GM19351 (cell line): ENCODE data around the gene CCDC15.
"Not testable (repeated sequence)": the region's sequence is repeated elsewhere in the genome, so short reads cannot be mapped to it uniquely, and the experiment has no call there.

Experiments used
- ATAC-seq: cut with Tn5 transposase; IDR thresholded peaks from one replicate; pipeline ENCODE4 v1.9.1; 2021; ENCODE audit warnings: mild to moderate bottlenecking, moderate library complexity; ENCODE audit not compliant: unreplicated experiment

The CCDC15 gene

DNA sequence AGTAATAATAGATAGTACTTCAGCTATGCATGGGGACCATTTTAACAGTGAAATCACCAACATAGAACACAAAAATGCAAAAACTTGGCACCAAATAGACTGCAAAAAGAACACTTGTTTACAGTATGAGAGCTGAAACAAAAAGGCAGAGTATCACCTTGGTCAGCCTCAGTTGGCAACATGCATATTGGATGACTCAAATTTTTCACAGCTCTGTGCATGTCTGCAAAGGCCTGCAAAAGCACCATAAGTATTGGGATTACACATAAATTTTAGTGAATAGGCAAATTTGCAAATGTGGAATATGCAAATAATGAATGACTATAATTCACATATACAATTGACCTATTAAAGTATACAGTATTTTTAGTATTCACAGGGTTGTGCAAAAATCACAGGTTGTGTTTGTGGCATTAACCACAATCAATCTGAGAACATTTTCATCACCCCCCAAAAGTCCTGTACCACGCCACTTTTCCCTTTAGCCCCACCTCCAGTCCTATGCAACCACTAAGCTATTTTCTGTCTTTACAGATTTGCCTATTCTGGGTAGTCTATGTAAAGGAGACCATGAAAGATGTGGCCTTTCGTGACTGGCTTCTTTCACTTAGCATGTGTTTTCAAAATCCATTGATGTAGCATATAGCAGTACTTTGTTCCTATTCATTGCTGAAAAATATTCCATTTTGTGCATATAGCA is 47.2 kb downstream of the CCDC15 start:
- no peak for ATAC-seq

DNA sequence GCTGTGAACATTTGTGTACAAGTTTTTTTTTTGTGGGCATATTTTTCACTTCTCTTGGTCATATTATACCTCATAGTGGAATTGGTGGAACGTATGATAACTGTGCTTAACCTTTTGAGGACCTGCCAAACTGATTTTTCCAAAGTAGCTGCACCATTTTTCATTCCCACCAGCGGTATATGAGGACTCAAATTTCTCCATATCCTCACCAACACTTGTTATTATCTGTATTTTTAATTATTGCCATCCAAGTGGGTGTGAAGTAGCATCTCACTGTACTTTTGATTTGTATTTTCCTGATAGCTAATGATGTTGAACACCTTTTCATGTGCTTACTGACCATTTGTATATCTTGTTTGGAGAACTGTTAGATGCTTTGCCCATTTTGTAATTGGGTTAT is 47.8 kb downstream of the CCDC15 start:
- ATAC-seq = no peak

DNA sequence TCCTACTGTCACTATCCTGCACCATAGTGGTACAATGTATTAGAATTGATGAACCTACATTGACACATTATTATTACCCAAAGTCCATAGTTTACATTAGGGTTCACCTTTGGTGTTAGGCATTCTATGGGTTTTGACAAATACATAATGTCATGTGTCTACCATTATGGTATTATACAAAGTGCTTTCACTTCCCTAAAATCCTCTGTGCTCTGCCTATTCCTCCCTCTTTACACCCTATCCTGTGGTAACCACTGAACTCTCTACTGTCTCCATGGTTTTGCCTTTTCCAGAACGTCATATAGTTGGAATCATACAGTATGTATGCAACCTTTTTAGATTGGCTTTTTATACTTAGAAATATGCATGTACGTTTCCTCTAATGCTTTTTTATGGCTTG is 51.5 kb downstream of the CCDC15 start:
- no peak for ATAC-seq

DNA sequence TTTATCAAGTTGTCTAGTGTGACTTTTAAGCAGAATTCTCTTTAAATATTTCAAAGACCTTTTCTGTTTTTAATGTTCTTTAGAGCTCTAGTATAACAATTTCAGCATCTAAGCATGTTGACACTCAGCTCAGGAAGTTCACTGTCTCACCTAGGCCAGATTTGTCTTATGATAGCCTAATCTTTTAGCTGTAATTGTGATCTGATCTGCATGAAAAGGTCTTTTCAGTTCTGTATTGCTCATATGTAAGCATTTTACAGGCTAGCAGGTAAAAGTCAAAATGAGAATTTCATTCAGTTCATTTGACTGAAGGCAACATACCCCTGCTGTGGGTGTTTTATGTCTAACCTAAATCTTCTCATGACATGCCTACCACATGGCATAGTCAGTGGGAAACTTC is 62.4 kb downstream of the CCDC15 start:
- ATAC-seq = no peak

DNA sequence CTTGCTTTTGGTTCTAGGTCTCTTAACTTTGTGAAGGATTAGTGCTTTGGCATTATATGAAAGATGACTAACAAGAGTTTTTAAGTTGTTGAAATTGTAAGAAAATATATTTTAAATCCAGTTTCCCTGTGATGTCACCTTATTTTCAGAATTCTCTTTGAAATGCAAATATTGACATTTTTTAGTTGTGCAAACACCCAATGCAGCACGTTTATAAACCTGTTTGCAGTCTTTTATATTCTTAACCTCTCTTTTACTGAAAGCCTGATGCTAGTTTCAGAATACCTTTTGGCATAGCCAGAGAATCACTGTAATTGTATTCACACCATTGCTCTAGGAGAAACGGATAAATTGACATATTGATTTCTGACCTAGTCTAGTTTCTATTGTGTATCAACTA is 66.3 kb downstream of the CCDC15 start:
- no peak for ATAC-seq

DNA sequence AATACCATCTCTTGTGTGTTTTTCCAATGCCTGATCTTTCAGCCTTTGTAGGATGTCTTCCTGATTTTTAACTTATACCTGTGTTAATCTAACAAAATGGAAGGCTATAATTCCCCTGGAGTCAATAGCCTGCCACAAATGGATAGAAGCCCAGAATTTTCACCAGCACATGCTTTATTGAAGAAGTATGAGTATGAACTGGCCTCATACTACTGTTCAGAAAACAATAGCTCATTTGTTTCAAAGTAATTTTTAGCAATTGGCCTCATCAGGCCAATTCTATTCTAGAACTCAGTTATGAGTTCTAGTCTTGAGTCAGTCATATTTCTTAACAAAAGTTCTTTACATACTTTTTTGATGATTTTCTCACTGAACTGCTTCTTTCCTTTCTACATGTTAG is 68.5 kb downstream of the CCDC15 start:
- no peak for ATAC-seq

DNA sequence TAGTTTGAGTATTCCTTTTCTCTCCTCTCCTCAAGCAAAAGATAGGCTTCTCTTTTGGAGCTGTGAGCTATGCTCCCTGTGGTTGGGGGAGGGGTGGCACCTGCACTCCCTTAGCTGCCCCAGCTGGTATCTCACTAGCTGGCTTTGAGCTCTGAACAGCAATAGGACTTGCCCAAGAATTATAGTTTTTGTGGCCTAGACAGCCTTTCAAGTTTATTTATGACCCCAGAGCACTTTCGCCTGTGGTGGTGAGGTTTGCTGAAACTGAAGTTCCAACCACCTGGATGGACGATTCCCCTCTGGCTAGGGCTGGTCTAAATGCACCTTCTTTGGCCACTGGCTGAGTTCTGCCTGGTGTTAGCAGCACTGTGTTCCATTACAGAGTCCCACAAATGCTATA is 72.0 kb downstream of the CCDC15 start:
- no peak for ATAC-seq

DNA sequence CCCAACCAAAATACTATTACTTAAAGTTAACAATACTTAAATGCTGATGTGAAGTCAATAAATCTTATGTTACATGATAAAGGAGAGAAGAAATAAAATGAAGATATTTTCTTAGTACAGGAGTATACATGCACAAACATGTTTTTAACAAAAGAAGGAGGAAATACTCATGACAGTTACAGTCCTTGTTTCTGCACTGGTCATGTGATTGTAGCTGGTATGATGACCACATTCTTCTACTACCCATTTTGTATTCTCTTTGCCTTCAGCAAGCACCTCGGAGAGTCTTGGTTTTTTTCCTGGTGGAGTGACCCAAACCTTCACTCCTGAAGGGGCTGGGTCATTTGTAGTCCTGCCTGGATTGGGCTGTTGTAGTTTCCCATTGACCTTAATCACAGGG is 75.4 kb downstream of the CCDC15 start:
- not testable (repeated sequence) for ATAC-seq

DNA sequence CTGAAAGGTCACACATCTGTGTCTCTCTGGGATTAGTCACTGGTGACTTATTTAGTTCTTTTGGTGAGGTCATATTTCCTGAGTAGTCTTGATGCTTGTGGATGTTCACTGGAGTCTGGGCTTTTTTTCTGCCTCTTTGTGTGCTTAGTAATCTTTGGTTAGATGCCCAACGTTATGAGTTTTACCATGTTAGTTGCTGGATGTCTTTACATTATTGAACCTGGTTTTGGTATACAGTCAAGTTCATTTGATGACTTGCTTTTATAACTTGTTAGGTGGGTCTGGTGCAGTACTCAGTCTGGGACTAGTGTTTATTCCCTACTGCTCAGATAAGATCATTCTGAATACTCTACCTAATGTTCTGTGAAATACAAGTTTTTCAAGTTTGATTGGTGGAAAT is 82.9 kb downstream of the CCDC15 start:
- ATAC-seq = no peak

DNA sequence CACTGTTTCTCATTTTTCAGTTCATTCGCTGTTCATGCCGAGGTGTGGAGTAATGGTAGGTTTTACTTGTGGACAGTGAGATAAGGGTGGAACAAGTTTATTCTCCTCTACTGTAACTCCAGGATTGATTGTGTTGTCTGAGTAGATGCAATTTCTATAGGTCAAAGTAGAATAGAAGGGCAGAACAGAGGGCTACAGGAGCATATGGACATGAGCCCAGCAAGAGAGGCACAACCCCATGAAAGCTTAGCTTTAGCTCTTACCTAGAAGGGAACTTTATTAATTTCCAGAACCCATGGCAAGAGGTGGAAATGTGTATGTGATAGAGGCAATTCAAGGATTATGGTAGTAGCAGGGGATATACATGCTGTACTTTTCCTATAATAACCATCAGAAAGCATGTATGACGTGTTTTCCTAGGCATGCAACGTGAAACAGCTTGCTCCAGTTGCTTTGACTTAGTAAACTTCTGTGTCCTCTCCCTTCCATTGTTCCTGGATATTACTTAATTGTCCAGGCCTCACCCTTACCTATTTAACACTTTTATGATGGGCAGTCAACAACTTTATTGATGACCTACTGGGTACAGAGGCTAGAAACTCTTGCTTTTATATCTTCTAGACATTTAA is 95.3 kb downstream of the CCDC15 start:
- ATAC-seq = no peak

DNA sequence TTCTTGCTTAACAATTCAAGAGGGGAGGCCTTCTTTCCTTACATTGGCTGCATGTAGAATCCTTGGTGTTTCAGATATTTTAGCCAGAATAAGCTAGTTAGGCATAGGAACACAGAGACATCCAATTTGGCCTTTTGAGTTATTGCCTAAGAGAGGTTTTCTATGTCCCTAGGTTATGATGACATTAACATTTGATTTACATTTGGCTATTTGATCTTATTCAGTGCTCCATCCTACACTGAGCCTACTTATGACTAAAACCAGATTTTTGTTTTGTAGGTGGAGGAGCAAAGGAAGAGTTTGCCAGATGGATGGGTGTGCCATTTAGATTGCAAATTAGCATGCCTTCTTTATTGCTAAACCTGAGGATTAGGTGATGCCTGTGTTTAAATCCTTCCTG is 98.0 kb downstream of the CCDC15 start:
- ATAC-seq = no peak

DNA sequence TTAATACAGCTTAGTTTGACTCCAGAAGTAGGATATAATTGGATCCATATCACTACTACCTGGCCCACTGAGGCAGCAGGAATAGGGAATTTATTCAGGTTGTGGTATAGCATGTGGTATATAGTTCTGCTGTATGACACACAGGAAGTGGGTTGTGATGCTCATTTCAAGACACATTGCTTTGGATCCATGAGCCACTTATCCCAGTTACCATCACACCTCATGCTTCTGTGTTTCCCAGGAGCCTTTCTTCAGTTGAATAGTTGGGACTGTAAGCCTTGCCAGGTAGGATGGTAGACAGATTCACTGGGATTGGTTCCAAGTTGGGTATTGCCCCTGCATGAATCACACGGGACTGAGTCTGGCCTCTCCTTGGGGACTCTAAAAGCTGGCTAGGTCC is 99.2 kb downstream of the CCDC15 start:
- no peak for ATAC-seq

DNA sequence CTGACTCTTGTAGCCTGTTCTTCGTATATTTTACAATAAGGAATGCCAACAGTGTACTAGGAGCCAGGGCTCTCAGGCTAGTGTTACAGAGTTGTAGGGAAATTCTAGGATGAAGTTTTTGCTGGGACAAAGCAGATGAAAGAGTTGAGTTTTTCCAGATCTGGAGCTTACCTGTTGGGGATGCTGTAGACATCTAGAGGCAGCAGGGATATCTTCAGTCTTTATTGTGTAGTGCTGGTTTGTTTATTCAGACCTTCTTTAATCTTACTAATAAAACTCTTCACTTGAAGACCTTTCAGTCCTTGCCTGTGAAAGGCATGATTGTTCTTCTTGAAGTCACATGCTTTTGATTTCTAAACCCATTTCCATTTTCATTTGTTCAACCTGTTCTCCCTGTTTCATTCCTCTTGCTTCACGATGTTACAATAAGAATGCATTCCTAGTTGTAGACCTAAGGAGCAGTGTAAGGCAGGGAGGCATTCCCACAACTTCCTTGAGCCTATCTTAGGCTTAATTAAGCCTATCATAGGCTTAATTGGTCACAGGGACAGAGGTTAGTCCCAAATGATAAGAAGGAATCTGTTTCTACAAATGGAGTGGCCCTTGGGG is 101.2 kb downstream of the CCDC15 start:
- no peak for ATAC-seq

DNA sequence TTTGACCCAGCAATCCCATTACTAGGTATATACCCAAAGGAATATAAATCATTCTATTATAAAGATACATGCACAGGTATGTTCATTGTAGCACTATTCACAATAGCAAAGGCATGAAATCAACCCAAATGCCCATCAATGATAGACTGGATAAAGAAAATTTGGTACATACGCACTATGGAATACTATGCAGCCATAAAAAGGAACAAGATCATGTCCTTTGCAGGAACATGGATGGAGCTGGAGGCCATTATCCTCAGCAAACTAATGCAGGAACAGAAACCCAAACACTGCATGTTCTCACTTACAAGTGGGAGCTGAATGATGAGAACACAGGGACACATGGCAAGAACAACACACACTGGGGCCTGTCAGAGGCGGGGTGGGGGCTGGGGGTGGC is 102.1 kb downstream of the CCDC15 start:
- not testable (repeated sequence) for ATAC-seq

DNA sequence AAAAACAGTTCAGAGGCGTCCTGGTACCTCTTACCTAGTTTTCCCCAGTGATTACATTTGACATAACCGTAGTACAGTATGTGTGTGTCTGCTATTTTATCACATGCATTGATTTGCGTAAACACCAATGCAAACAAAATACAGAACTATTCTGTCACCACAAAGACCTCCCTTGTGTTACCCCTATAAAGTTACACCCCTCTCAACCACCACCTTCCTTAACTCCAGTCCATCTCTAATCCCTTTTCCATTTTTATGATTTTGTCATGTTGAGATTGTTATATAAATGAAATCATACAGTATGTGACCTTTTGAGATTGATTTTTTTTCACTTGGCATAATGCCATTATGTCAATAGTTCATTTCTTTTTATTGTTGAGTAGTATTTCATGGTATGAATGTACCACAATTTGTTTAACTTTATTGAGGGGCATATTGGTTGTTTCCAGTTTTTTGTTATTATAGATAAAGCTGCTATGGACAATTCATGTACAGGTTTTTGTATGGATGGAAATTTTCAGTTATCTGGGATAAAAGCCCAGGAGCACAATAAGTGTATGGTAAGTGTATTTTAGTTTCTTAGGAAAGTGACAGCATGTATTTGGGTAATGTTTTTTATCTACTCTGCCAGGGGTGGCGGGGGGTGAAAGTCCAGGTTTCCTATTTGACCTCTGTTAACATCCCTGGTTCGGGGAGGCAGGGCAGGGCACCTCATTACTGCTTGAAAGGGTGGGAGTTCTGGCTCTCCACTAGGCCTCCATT is 103.1 kb downstream of the CCDC15 start:
- ATAC-seq = no peak

DNA sequence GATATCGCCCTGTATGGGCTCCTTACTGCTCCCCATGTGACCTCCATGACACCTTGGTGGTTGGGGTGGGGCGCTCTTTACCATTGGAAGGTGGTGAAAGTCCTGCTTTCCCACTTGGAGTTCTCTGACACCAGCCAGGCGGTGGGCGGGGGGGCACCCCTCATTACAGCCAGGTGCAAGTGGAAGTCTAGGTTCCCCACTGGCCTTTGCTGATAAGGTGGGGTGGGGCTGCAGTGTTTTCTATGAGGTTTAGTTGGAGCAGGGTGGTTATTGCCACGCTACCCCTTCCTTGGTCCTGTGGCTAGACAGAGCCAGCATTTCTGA is 103.7 kb downstream of the CCDC15 start:
- no peak for ATAC-seq

DNA sequence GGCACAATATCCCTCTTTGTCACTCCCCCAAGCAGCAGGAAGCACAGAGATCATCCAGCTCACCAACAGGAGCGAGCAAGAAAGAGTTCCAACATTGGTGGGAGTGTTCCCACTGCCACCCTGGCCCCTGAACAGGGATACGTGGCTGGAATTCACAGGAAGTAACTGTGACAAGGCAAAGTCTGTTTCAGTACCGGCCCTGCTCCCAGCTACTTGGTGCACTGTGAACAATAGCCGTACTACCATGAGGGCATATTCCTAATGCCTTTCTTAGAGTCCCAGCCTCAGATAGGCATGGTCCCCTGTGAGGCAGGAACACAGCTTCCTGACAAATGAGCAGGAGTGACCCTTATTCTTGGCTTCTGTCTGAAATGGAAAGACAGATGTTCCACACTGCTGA is 107.3 kb downstream of the CCDC15 start:
- ATAC-seq = no peak

DNA sequence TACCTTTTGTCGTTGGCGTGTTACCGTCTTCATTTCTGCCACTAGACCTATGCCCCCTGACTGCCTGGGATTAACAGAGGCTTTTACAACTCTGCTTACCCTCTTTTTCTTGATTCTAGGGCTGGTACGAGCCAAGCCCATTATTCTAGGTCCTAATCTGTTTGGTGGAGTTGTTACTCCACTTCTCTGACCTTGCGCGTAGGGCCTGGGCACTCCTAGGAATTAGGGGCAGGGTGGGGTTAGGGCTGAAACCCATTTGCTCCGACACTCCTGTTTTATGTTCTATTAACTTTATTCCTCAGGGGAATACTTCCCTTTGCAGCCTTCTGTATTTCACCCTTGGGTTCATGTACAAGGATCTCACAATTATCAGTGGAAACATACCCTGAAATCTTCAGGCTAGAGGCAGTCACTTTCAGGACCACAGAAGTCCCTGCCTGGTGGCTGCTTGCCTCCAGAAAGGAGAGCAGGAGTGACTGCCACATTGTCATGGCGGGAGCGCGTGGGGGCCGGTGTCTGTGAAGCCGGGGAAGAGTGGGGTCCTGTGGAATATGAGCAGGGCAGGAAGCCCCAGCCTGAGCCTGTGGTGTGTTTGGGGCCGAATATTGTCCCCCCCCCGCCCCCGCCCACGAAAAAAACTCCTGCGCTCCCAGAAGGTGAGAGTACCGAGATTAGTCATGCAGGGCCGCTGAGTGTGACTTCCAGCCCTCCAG is 108.4 kb downstream of the CCDC15 start:
- ATAC-seq = peak; percentile 14

DNA sequence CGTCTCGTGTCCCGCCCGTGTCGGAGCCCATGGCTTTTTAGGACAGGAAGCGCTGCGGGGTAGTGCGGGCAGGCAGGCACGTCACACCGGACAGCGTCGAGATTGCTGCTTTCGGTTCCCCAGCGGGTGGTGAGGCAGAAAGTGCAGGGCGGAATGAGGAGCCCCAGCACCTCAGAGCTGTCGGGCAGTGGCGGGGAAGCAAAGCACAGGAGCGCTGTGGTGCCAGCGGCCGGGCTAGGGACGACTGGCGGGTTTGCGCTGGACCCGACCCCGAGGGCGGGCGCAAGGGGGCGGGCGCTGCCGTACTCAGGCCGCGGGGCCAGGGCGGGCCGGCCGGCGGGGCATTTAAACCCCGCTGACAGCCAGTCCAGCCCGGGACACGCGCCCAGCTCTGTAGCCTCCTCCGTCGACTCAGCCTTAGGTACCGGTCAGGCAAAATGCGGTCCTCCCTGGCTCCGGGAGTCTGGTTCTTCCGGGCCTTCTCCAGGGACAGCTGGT is 109.0 kb downstream of the CCDC15 start, which contains the start of gene SLC37A2:
SLC37A2 (plus strand) TSS at position 375 of the 498 bp plus-strand sequence; CDS start at position 438, 63 bp downstream.
- peak; percentile 92 for ATAC-seq

DNA sequence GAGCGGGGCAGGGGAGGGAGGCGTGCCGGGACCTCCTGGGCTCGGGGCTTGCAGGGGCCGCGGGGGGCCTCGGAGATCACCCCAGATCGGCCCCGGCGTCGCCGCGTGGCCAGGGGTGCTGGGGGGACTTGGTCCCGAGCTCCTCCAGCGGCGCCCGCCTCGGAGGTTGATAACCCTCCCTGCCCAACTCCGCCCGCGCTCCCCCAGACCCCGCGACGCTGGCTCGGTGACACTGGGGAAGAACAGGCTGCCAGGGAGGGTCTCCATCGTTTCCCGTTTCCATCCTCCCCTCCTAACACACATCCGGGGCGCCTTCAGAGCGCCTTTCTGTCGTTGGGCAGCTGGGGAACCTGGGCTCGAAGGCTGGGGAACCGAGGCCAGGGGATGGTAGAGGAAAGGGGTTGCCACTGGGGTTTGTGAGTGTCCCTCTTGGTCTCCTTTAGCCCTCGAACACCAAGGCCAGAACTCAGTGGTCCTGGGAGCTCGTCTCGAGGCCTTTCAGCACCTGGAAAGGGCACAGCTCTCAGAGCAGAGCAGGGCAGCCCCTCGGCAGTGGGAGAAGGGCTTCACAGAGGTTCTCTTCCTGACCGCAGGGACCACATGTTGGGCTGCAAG is 109.5 kb downstream of the CCDC15 start:
- ATAC-seq = peak; percentile 23
